SK-N-SH (cell line): ENCODE results near the gene TM2D3. TPM values are rescaled to one million over a fixed set of nuclear protein-coding genes. Genes with fewer than 3 reads are reported as not detected.

Experiments used
- CTCF ChIA-PET: fragments of 300-600, 350-600 bp; formaldehyde crosslinking; extraction: SDS; loops from one replicate; lab custom pipeline; 2021; lab: Yijun Ruan, JAX
- POLR2A ChIA-PET: fragments of 350-600 bp; sonication (Branson Sonifier 250); formaldehyde crosslinking; extraction: SDS; loops from one replicate; lab custom pipeline; 2020; ENCODE audit warnings: antibody characterized with exemption, inconsistent platforms; lab: Yijun Ruan, JAX
- DNase-seq: peaks from one replicate; pipeline ENCODE4 v3.0.0; 2012
- H2AFZ ChIP-seq: fragments of 200-600 bp; sonication (generic); 2 replicates; pipeline ENCODE4 v1.8.1; 2016; ENCODE audit warnings: antibody characterized with exemption, mild to moderate bottlenecking, low read depth
- H3F3A ChIP-seq: fragments of 200-600 bp; sonication (generic); replicated peaks from 2 replicates; pipeline ENCODE3; 2016; ENCODE audit warnings: antibody characterized with exemption, mild to moderate bottlenecking; ENCODE audit not compliant: insufficient read depth
- H3K27ac ChIP-seq, 2 experiments: fragments of 200-500 bp in 1 of 2; fragments of 200-600 bp in 1 of 2; sonication (Bioruptor generic) in 1 of 2; sonication (generic), shearing (Covaris generic) in 1 of 2; 2 replicates each; pipeline versions ENCODE4 v1.5.1 to v1.6.1; 2014 to 2016; ENCODE audit warnings: low read depth in 2 of 2, inconsistent platforms in 1 of 2, low read length in 1 of 2, mild to moderate bottlenecking in 1 of 2, mixed read lengths in 1 of 2
- H3K27me3 ChIP-seq: fragments of 200-600 bp; sonication (generic), shearing (Covaris generic); 2 replicates; pipeline ENCODE4 v1.6.1; 2016; ENCODE audit warnings: mixed run types; ENCODE audit not compliant: insufficient read depth
- H3K36me3 ChIP-seq, 2 experiments: fragments of 200-500 bp in 1 of 2; fragments of 200-600 bp in 1 of 2; sonication (Bioruptor generic) in 1 of 2; sonication (generic) in 1 of 2; replicated peaks in 1 of 2; 2 replicates each; pipeline versions ENCODE3 to v1.5.1; 2014 to 2016; ENCODE audit warnings: low read length in 1 of 2, mild to moderate bottlenecking in 1 of 2; ENCODE audit not compliant: insufficient read depth in 2 of 2, control insufficient read depth in 1 of 2
- H3K4me1 ChIP-seq, 2 experiments: fragments of 200-500 bp in 1 of 2; fragments of 200-600 bp in 1 of 2; sonication (Bioruptor generic) in 1 of 2; sonication (generic), shearing (Covaris generic) in 1 of 2; 2 replicates each; pipeline versions ENCODE4 v1.5.1 to v1.6.1; 2014 to 2016; ENCODE audit warnings: low read depth in 1 of 2, low read length in 1 of 2, mixed run types in 1 of 2; ENCODE audit not compliant: insufficient read depth in 2 of 2, control insufficient read depth in 1 of 2
- H3K4me2 ChIP-seq: fragments of 200-600 bp; sonication (generic), shearing (Covaris generic); 2 replicates; pipeline ENCODE4 v1.6.1; 2017; ENCODE audit warnings: mixed run types
- H3K4me3 ChIP-seq, 2 experiments: fragments of 200-500 bp in 1 of 2; fragments of 200-600 bp in 1 of 2; sonication (Bioruptor generic) in 1 of 2; sonication (generic), shearing (Covaris generic) in 1 of 2; 2 replicates each; pipeline versions ENCODE4 v1.5.1 to v1.8.1; 2014 to 2016; ENCODE audit warnings: low read depth in 2 of 2, inconsistent platforms in 1 of 2, low read length in 1 of 2, mild to moderate bottlenecking in 1 of 2, mixed read lengths in 1 of 2, moderate library complexity in 1 of 2
- H3K79me2 ChIP-seq: fragments of 200-600 bp; sonication (generic); 2 replicates; pipeline ENCODE4 v1.8.1; 2017; ENCODE audit warnings: mild to moderate bottlenecking; ENCODE audit not compliant: insufficient read depth
- H3K9ac ChIP-seq: fragments of 200-600 bp; sonication (generic); 2 replicates; pipeline ENCODE4 v1.6.1; 2017; ENCODE audit warnings: mixed run types
- H3K9me2 ChIP-seq: fragments of 200-600 bp; sonication (generic); 2 replicates; pipeline ENCODE4 v1.6.1; 2017; ENCODE audit warnings: mixed run types
- H3K9me3 ChIP-seq: fragments of 200-600 bp; sonication (generic); 2 replicates; pipeline ENCODE4 v1.6.1; 2017; ENCODE audit warnings: mixed run types, mild to moderate bottlenecking, moderate library complexity
- H4K20me1 ChIP-seq: fragments of 200-600 bp; sonication (generic); 2 replicates; pipeline ENCODE4 v1.6.1; 2017; ENCODE audit warnings: mild to moderate bottlenecking, mixed run types; ENCODE audit not compliant: insufficient read depth
- CHD2 ChIP-seq: fragments of 150-350 bp; IDR thresholded peaks from 2 replicates; pipeline ENCODE4 v1.6.1; 2018; ENCODE audit warnings: low read length; ENCODE audit not compliant: partially characterized antibody
- CTCF ChIP-seq: fragments of 200-600 bp; sonication (generic); IDR thresholded peaks from 2 replicates; pipeline ENCODE4 v1.6.1; 2017; ENCODE audit warnings: antibody characterized with exemption, mild to moderate bottlenecking, moderate library complexity
- ELF1 ChIP-seq: IDR thresholded peaks from 2 replicates; pipeline ENCODE4 v1.4.0; 2012
- EP300 ChIP-seq, 2 experiments: IDR thresholded peaks; 2 replicates each; pipeline versions ENCODE4 v1.4.0 to v1.6.1; 2012; ENCODE audit warnings: borderline replicate concordance in 1 of 2, low read depth in 1 of 2, low read length in 1 of 2
- EZH2phosphoT487 ChIP-seq: fragments of 200-600 bp; sonication (generic); IDR thresholded peaks from 2 replicates; pipeline ENCODE4 v1.6.1; 2017; ENCODE audit warnings: low read depth, mixed run types, mild to moderate bottlenecking, antibody characterized with exemption, moderate library complexity, borderline replicate concordance
- FOSL2 ChIP-seq: IDR thresholded peaks from 2 replicates; pipeline ENCODE4 v1.4.0; 2012; ENCODE audit warnings: low read depth, mild to moderate bottlenecking, moderate library complexity, borderline replicate concordance
- FOXJ3 ChIP-seq: sonication (generic); formaldehyde crosslinking; IDR thresholded peaks from 2 replicates; pipeline ENCODE4 v1.5.1; 2020; ENCODE audit warnings: mild to moderate bottlenecking, missing genetic modification reagents
- GABPA ChIP-seq: IDR thresholded peaks from 2 replicates; pipeline ENCODE4 v1.4.0; 2012; ENCODE audit warnings: low read depth, mild to moderate bottlenecking
- GATA2 ChIP-seq: sonication (generic); formaldehyde crosslinking; IDR thresholded peaks from 2 replicates; pipeline ENCODE4 v1.5.0; 2020; ENCODE audit warnings: mild to moderate bottlenecking, missing genetic modification reagents
- IRF3 ChIP-seq: fragments of 150-350 bp; IDR thresholded peaks from 2 replicates; pipeline ENCODE4 v1.6.1; 2016; ENCODE audit warnings: mild to moderate bottlenecking, low read depth, low read length
- MXI1 ChIP-seq: IDR thresholded peaks from 2 replicates; pipeline ENCODE4 v1.6.1; 2012; ENCODE audit warnings: mild to moderate bottlenecking, low read depth, low read length, improper control_type of control experiment
- NFIC ChIP-seq: IDR thresholded peaks from 2 replicates; pipeline ENCODE4 v1.4.0; 2012; ENCODE audit warnings: borderline replicate concordance
- POLR2AphosphoS5 ChIP-seq: IDR thresholded peaks from 2 replicates; pipeline ENCODE4 v1.6.1; 2012; ENCODE audit warnings: low read depth, low read length
- RFX5 ChIP-seq: IDR thresholded peaks from 2 replicates; pipeline ENCODE4 v1.6.1; 2012; ENCODE audit warnings: mild to moderate bottlenecking, improper control_type of control experiment, low read length
- RXRA ChIP-seq: IDR thresholded peaks from 2 replicates; pipeline ENCODE4 v1.4.0; 2012; ENCODE audit warnings: low read depth, mild to moderate bottlenecking, borderline replicate concordance
- SIN3A ChIP-seq: IDR thresholded peaks from 2 replicates; pipeline ENCODE4 v1.6.1; 2012; ENCODE audit warnings: low read depth, mild to moderate bottlenecking, low read length, moderate library complexity, borderline replicate concordance
- TAF1 ChIP-seq: IDR thresholded peaks from 2 replicates; pipeline ENCODE4 v1.6.1; 2012; ENCODE audit warnings: low read depth, mild to moderate bottlenecking, low read length, moderate library complexity, borderline replicate concordance
- TEAD4 ChIP-seq: IDR thresholded peaks from 2 replicates; pipeline ENCODE4 v1.4.0; 2012; ENCODE audit warnings: mild to moderate bottlenecking, borderline replicate concordance; ENCODE audit not compliant: insufficient read depth
- WGBS: methylation state at CpG from one replicate; pipeline ENCODE4 v1.1.6; 2017; ENCODE audit warnings: low lambda C conversion rate; 5-methylcytosine and 5-hydroxymethylcytosine counted together
- polyA plus RNA-seq, 3 experiments: library from polyadenylated mRNA; depleted of rRNA; stranded (reverse); fragments of >200 nt; gene quantifications; 2 replicates each; pipeline ENCODE4 v1.2.3, GENCODE V29; 2012
- TF ChIP-seq, protein P1 (sequence below): IDR thresholded peaks from 2 replicates; pipeline ENCODE4 v1.4.0; 2012; ENCODE audit warnings: low read depth
- TF ChIP-seq, protein P2 (sequence below): IDR thresholded peaks from 2 replicates; pipeline ENCODE4 v1.4.0; 2012; ENCODE audit warnings: low read depth, borderline replicate concordance

The TM2D3 gene
- polyA plus RNA-seq, 1 of the 3 experiments (the other 2 are of a cell fraction), result 73.3 TPM

GRCh38 chr15:101672298-101672697 is 20.1 kb upstream of the TM2D3 start:
- ChIA-PET POLR2A (no interaction called here), CTCF (interaction anchor here (1.0 kb wide), 1 partner anchor 16 kb away, joined by 3 read pairs; no protein-coding TSS in a partner anchor)
- H3K4me3 ChIP-seq, result no peak overlapping the region

More at GRCh38 chr15:101672298-101672697, 20.1 kb upstream of the TM2D3 start:
- TF ChIP-seq FOSL2 (no peak), RFX5 (no peak), GABPA (no peak), MXI1 (no peak), IRF3 (no peak), CHD2 (no peak), POLR2AphosphoS5 (no peak), ELF1 (no peak), FOXJ3 (no peak), GATA2 (CRISPR knock-in tag) (no peak), TAF1 (no peak), NFIC (no peak), EZH2phosphoT487 (no peak), TEAD4 (no peak), RXRA (no peak), CTCF (no peak), SIN3A (no peak), EP300 (IDR thresholded peaks at IDR 0.05; ENCODE audit: borderline replicate concordance in 1 of 2, low read depth in 1 of 2, low read length in 1 of 2) (no peak)
- TF ChIP-seq, protein P1, sequence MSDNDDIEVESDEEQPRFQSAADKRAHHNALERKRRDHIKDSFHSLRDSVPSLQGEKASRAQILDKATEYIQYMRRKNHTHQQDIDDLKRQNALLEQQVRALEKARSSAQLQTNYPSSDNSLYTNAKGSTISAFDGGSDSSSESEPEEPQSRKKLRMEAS, result no peak
- TF ChIP-seq, protein P2, sequence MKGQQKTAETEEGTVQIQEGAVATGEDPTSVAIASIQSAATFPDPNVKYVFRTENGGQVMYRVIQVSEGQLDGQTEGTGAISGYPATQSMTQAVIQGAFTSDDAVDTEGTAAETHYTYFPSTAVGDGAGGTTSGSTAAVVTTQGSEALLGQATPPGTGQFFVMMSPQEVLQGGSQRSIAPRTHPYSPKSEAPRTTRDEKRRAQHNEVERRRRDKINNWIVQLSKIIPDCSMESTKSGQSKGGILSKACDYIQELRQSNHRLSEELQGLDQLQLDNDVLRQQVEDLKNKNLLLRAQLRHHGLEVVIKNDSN, result no peak
- TF ChIP-seq, all 33 proteins: peak for 0
- Histone ChIP-seq H3K27ac (no peak overlapping the region), H2AFZ (no peak overlapping the region), H3K27me3 (no peaks in the 10 kb centered on the region), H3K36me3 (peaks cover 34 to 52% of the 10 kb centered on the region in 2 experiments), H3K4me2 (no peak overlapping the region), H3K9ac (no peak overlapping the region), H3K9me2 (no peaks in the 10 kb centered on the region), H3K4me1 (peaks cover 3 to 9% of the 10 kb centered on the region in 2 experiments; a peak in 3 of 4 replicates), H4K20me1 (no peaks in the 10 kb centered on the region), H3F3A (peaks cover 27% of the 10 kb centered on the region), H3K79me2 (no peaks in the 10 kb centered on the region), H3K9me3 (no peaks in the 10 kb centered on the region)
- no peak for DNase-seq
- 100% methylated on average over 8 of the region's 9 CpGs for WGBS
